Mucosa of rectum (tissue), 2 donors: ENCODE measurements around the gene XPR1.
"Not testable (repeated sequence)": the region's sequence is repeated elsewhere in the genome, so short reads cannot be mapped to it uniquely, and the experiment has no call there.

ENCODE experiments used
- H3K27ac ChIP-seq, 2 donors: one replicate each; pipeline ENCODE4 v1.7.0; 2013; ENCODE audit warnings: inconsistent platforms in 2 of 2, low read depth in 2 of 2, low read length in 2 of 2
- H3K27me3 ChIP-seq, 2 donors: one replicate each; pipeline ENCODE4 v1.7.0; 2013; ENCODE audit warnings: low read length in 2 of 2; ENCODE audit not compliant: control insufficient read depth in 2 of 2, insufficient read depth in 2 of 2
- H3K36me3 ChIP-seq, 2 donors: one replicate each; pipeline ENCODE4 v1.7.0; 2013; ENCODE audit warnings: low read length in 2 of 2; ENCODE audit not compliant: control insufficient read depth in 2 of 2, insufficient read depth in 2 of 2
- H3K4me1 ChIP-seq, 2 donors: one replicate each; pipeline ENCODE4 v1.7.0; 2013; ENCODE audit warnings: low read length in 2 of 2, mild to moderate bottlenecking in 1 of 2; ENCODE audit not compliant: control insufficient read depth in 2 of 2, insufficient read depth in 2 of 2
- H3K4me3 ChIP-seq, 2 donors: one replicate each; pipeline ENCODE4 v1.7.0; 2013; ENCODE audit warnings: low read length in 2 of 2
- H3K9ac ChIP-seq, 2 donors: one replicate each; pipeline ENCODE4 v1.7.0; 2013; ENCODE audit warnings: low read length in 2 of 2, low read depth in 1 of 2, mild to moderate bottlenecking in 1 of 2
- H3K9me3 ChIP-seq, 2 donors: one replicate each; pipeline ENCODE4 v1.7.0; 2013; ENCODE audit warnings: low read length in 2 of 2; ENCODE audit not compliant: control insufficient read depth in 2 of 2
- donor health status: healthy.
- donor health status: Normal muscosa, but diverticular disease.

The XPR1 gene

DNA sequence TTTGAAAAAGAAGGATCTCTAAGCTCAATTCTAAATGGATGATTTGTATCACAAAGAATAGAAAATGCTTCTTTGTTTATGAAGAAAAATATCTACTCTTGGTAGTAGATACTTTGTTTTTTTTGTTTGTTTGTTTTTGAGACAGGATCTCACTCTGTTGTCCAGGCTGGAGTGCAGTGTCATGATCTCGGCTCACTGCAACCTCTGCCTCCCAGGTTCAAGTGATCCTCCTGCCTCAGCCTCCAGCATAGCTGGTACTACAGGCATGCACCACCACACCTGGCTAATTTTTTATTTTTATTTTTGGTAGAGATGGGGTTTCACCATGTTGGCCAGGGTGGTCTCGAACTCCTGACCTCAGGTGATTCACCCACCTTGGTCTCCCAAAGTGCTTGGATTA is 159.3 kb downstream of the XPR1 start:
- not testable (repeated sequence) for H3K4me3 ChIP-seq, H3K36me3 ChIP-seq, H3K9me3 ChIP-seq

DNA sequence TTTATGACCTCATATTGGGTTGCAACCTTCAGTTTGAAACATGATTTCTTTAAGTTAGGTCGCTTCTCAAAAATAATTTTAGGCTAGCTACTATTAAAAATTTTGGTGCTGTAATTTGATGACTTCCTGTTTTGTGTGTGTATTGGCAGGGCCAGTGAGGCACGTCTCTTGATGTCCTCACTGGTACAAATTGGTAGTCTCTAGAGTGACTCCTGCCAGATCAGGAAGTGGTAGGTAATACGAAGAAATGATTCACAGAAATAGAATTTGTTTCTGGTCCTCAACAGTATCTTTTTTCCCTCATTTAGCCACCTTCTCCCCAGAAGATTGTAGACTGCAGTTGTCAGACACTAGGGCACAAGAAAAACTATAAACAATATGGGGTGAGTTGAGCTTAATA is 160.0 kb downstream of the XPR1 start:
- no peaks in the 10 kb centered on the region for H3K27me3 ChIP-seq

More for the DNA sequence above, 159.3 kb downstream of the XPR1 start:
- not testable (repeated sequence) for H3K9ac ChIP-seq, H3K27ac ChIP-seq, H3K27me3 ChIP-seq, H3K4me1 ChIP-seq

DNA sequence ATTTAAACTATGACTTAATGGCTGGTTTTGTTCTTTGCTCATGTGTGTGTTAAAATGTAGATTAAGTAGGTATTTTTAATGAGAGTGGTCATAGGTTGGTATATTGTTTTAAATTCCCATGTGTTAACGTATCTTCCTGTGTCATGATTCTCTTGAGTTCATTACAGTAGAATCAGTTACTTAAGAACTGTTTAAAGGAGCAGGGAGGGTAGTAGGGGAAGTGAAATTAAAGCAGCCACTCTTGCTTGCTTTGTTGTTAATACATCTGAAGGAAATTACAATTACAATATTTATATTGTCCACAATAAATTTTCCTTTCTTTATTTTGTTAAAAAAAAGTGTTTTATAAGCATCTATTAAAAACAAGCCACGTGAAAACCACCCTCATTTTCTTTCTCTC is 161.6 kb downstream of the XPR1 start:
- H3K4me1 ChIP-seq, result no peaks in the 10 kb centered on the region
- H3K9me3 ChIP-seq, result no peaks in the 10 kb centered on the region
- no peaks in the 10 kb centered on the region for H3K36me3 ChIP-seq
- H3K9ac ChIP-seq, result no peak overlapping the region
- H3K27me3 ChIP-seq, result no peaks in the 10 kb centered on the region
- no peak overlapping the region for H3K4me3 ChIP-seq
- no peak overlapping the region for H3K27ac ChIP-seq

More for the DNA sequence above, 160.0 kb downstream of the XPR1 start:
- Histone ChIP-seq H3K9ac (no peak overlapping the region), H3K27ac (no peak overlapping the region), H3K9me3 (no peaks in the 10 kb centered on the region), H3K4me1 (no peaks in the 10 kb centered on the region), H3K4me3 (no peak overlapping the region), H3K36me3 (no peaks in the 10 kb centered on the region)

DNA sequence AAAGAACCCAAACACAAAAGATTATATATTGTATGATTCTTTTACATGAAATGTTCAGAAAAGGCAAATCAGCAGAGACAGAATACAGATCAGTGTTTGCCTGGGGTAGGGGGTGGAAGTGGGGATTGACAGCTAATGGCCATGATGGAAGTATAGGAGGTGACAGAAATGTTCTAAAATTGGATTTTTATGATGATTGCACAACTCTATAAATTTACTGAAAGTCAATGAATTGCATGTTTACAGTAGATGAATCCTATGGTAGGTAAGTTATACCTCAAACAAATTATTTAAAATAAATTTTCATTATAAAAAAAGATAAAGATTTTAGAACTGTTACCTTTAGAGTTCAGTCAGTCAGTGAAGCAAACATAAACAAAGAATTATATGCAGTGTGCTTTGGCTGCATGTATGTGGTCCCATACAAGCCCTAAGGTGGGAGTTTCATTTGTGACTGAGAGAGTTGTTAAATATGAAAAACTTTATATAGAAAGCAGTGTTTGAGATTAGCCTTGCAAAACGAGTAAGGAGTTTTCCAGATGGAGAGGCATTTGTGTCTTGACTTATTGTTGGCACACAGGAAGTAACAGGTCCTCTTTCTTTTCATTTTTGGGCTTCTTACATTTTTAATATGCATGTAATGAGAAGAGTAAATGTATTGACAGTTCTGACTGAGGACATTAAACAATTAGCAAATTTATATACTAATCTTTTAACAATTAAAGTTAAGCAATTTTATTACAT is 165.2 kb downstream of the XPR1 start:
- Histone ChIP-seq H3K36me3 (no peaks in the 10 kb centered on the region), H3K4me3 (no peak overlapping the region), H3K27me3 (no peaks in the 10 kb centered on the region), H3K9me3 (no peaks in the 10 kb centered on the region), H3K27ac (no peak overlapping the region), H3K9ac (no peak overlapping the region), H3K4me1 (no peaks in the 10 kb centered on the region)

DNA sequence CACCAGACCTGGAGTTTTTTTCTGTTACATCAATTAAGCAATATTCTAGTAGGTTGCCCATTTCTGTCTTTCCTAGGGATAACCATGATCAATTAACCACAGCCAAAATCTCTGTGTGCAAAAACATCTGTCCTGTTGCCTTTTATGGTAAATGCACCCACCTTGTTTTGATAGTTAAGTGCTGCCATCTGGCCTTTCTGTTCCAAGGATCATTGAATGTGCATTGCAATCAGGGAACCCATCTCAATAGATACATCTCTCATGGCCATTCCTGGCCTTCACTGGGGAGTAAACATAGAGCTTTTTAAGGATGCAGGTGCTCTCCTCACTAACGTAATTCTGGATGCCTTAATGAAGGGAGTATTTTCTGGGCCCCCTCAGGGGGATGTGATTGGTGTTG is 169.1 kb downstream of the XPR1 start:
- Histone ChIP-seq H3K27ac (no peak overlapping the region), H3K9me3 (no peaks in the 10 kb centered on the region), H3K27me3 (no peaks in the 10 kb centered on the region), H3K4me1 (no peaks in the 10 kb centered on the region), H3K4me3 (no peak overlapping the region), H3K36me3 (peaks cover 0 to 5% of the 10 kb centered on the region in 2 donors), H3K9ac (no peak overlapping the region)

DNA sequence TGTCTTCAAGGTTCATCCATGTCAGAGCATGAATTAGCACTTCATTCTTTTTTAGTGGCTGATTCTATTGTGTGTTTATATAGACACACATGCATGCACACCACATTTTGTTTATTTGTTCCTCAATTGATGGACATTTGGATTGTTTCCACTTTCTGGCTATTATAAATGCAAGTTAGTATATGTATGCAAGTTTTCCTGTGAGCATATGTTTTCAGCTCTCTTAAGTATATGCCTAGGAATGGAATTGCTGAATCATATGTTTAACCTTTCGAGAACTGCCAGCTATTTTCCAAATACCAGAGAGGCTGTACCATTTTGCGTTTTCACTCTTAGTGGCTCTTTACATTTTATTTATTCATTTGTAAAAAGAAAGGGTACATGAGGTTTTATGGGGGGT is 171.0 kb downstream of the XPR1 start:
- H3K27me3 ChIP-seq, result no peaks in the 10 kb centered on the region
- no peaks in the 10 kb centered on the region for H3K9me3 ChIP-seq
- no peak overlapping the region for H3K27ac ChIP-seq
- no peak overlapping the region for H3K4me3 ChIP-seq
- no peak overlapping the region for H3K9ac ChIP-seq
- peaks cover 0 to 7% of the 10 kb centered on the region in 2 donors for H3K36me3 ChIP-seq
- H3K4me1 ChIP-seq, result no peaks in the 10 kb centered on the region

DNA sequence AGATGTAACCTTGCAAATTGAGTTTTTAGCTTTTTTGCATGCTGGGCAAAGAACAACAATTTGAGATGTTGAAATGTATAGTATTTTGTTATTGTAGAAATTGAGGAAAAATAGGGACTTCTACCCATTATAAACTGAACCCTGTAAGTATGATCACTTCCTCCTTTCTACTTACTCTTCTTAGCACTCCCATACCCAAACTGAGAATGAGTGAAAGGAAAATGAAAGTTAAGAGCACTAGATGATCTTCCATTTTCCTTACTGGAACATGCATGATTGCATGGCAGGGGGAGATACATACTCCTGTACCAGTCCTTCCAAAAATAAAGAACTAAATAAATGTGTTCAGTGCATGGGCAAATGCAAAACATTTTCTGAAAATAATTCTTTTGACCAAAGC is 173.5 kb downstream of the XPR1 start:
- Histone ChIP-seq H3K9me3 (no peaks in the 10 kb centered on the region), H3K4me3 (no peak overlapping the region), H3K27ac (no peak overlapping the region), H3K27me3 (no peaks in the 10 kb centered on the region), H3K4me1 (no peaks in the 10 kb centered on the region), H3K36me3 (peaks cover 0 to 8% of the 10 kb centered on the region in 2 donors), H3K9ac (no peak overlapping the region)

DNA sequence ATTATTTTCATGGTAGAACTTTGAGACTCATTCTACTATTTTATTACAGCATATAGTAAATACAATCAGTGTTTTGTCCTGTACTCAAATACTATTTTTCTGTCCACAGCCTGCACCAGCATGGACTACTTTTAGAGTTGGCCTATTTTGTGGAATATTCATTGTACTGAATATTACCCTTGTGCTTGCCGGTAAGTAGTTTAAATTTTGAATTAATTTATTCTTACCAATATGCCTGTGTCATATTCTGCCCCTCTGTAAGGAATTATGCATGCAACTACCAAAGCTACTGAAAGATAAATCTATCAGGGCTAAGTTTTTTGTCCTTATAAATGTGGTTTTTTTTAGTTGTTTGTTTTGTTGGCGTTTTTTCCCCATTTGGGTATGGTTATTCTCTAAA is 179.5 kb downstream of the XPR1 start:
- Histone ChIP-seq H3K27ac (no peak overlapping the region), H3K9me3 (no peaks in the 10 kb centered on the region), H3K36me3 (peaks cover 0 to 3% of the 10 kb centered on the region in 2 donors), H3K27me3 (no peaks in the 10 kb centered on the region), H3K4me3 (no peak overlapping the region), H3K4me1 (no peaks in the 10 kb centered on the region), H3K9ac (no peak overlapping the region)

DNA sequence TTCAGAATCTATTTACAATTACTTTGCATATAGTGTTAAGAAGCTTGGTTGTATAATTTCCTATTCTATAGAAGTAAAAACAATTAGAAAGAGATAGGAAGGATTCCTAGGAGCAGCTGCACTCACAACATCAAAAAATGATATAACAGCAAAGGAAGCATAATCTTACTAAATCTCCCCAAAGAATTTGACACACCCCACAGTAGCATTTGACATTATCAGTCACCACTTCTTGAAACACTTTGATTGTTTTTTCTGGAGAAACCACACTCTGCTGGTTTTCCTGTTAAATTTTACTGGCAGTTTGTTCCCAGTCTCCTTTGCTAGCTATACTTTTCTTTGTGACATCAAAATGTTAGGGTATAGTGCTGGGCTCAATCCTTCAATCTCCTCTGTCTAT is 180.1 kb downstream of the XPR1 start:
- no peak overlapping the region for H3K4me3 ChIP-seq
- no peak overlapping the region for H3K9ac ChIP-seq
- H3K27me3 ChIP-seq, result no peaks in the 10 kb centered on the region
- H3K9me3 ChIP-seq, result no peaks in the 10 kb centered on the region
- peaks cover 0 to 3% of the 10 kb centered on the region in 2 donors for H3K36me3 ChIP-seq
- H3K27ac ChIP-seq, result no peak overlapping the region
- no peaks in the 10 kb centered on the region for H3K4me1 ChIP-seq

DNA sequence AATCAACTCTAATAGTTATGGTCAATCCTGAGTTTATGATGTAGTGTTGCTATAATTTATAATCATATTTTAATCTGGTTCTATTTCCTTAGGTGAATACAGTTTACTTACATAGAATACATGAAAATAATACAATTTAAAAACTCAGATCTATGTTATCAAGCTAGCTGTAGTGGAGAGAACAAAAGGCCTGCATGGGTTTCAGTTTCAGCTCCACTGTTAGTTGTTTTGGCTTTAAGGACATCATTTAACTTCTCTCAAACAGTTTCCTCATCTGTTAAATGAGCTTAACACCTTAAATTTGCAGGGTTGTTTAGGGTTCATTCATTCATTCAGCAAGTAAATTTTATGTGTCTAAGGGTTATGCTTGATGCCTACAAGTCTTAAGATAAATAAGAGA is 182.4 kb downstream of the XPR1 start:
- H3K27me3 ChIP-seq, result no peaks in the 10 kb centered on the region
- no peaks in the 10 kb centered on the region for H3K36me3 ChIP-seq
- H3K4me1 ChIP-seq, result no peaks in the 10 kb centered on the region
- H3K9ac ChIP-seq, result no peak overlapping the region
- H3K27ac ChIP-seq, result no peak overlapping the region
- no peaks in the 10 kb centered on the region for H3K9me3 ChIP-seq
- no peak overlapping the region for H3K4me3 ChIP-seq
